Left renal cortex interstitium (tissue), 4 donors: ENCODE results near the gene VAPA. TPM values are rescaled to one million over a fixed set of nuclear protein-coding genes. Genes with fewer than 3 reads are reported as not detected.
"Not testable (repeated sequence)": the region's sequence is repeated elsewhere in the genome, so short reads cannot be mapped to it uniquely, and the experiment has no call there.

Experiments used
- DNase-seq, 4 donors: peaks; one replicate each; pipeline ENCODE4 v3.0.0-alpha.2; 2013; ENCODE audit warnings: low read depth in 4 of 4, low spot score in 2 of 4, missing footprints in 1 of 4
- polyA plus RNA-seq, 4 donors: library from polyadenylated mRNA; unstranded; fragments of 120-200 nt; gene quantifications; one replicate each; pipeline ENCODE4 v1.2.1, GENCODE V29; 2013; ENCODE audit not compliant: insufficient read length in 4 of 4

VAPA gene
- polyA plus RNA-seq, 4 donors, result 204 to 277 (median 223) TPM

- DNase-seq, result no peak
These were observed 28.4 kb upstream of the VAPA start, which contains the start of gene TXNDC2 for GRCh38 chr18:9885170-9886004. TXNDC2 (plus strand) TSS chr18:9885973; CDS start chr18:9886681, 708 bp downstream.

GRCh38 chr18:9886005-9886348 lies 27.8 kb upstream of the VAPA start:
- no peak for DNase-seq

- no peak for DNase-seq
These were observed 25.8 kb upstream of the VAPA start for GRCh38 chr18:9887992-9888391.

- no peak for DNase-seq
These were observed 23.6 kb upstream of the VAPA start for GRCh38 chr18:9890196-9890595.

- no peak for DNase-seq
These were observed 22.9 kb upstream of the VAPA start for GRCh38 chr18:9890957-9891356.

- not testable (repeated sequence) for DNase-seq
These were observed 22.3 kb upstream of the VAPA start for GRCh38 chr18:9891515-9891914.

GRCh38 chr18:9894454-9895068 lies 19.3 kb upstream of the VAPA start:
- DNase-seq, result no peak

GRCh38 chr18:9897129-9897528 lies 16.7 kb upstream of the VAPA start:
- DNase-seq, result no peak

- DNase-seq, result not testable (repeated sequence)
These were observed 16.0 kb upstream of the VAPA start for GRCh38 chr18:9897787-9898291.

GRCh38 chr18:9898792-9899549 lies 14.8 kb upstream of the VAPA start:
- no peak for DNase-seq

GRCh38 chr18:9899550-9899930 lies 14.3 kb upstream of the VAPA start:
- not testable (repeated sequence) for DNase-seq

GRCh38 chr18:9900699-9901098 lies 13.1 kb upstream of the VAPA start:
- no peak for DNase-seq

- DNase-seq, result no peak
These were observed 12.4 kb upstream of the VAPA start for GRCh38 chr18:9901377-9901776.

- not testable (repeated sequence) for DNase-seq
These were observed 11.6 kb upstream of the VAPA start for GRCh38 chr18:9902264-9902663.

- DNase-seq, result no peak
These were observed 11.0 kb upstream of the VAPA start for GRCh38 chr18:9902832-9903231.

GRCh38 chr18:9905401-9905922 lies 8.4 kb upstream of the VAPA start:
- no peak for DNase-seq

- DNase-seq, result no peak
These were observed 7.3 kb upstream of the VAPA start for GRCh38 chr18:9906481-9906880.

GRCh38 chr18:9907867-9908266 lies 5.9 kb upstream of the VAPA start:
- no peak for DNase-seq

- no peak for DNase-seq
These were observed 3.7 kb upstream of the VAPA start for GRCh38 chr18:9910071-9910470.

- DNase-seq, result no peak
These were observed 3.2 kb upstream of the VAPA start for GRCh38 chr18:9910661-9911060.

- DNase-seq, result no peak
These were observed 2.6 kb upstream of the VAPA start for GRCh38 chr18:9911226-9911625.
